Myocyte (in vitro differentiated cells): ENCODE results near the gene WDR53. TPM values are rescaled to one million over a fixed set of nuclear protein-coding genes. Genes with fewer than 3 reads are reported as not detected.
"Not testable (repeated sequence)": the region's sequence is repeated elsewhere in the genome, so short reads cannot be mapped to it uniquely, and the experiment has no call there.

Experiments
- DNase-seq: peaks from one replicate; pipeline ENCODE4 v3.0.0-alpha.2; 2012; ENCODE audit warnings: low read depth
- total RNA-seq: library from RNA; depleted of rRNA; stranded (reverse); fragments of >200 nt; gene quantifications from 2 replicates; pipeline ENCODE4 v1.2.3, GENCODE V29; 2014

Gene WDR53
- total RNA-seq, 1 donor from 2014 or later, result 8.3 TPM

DNA sequence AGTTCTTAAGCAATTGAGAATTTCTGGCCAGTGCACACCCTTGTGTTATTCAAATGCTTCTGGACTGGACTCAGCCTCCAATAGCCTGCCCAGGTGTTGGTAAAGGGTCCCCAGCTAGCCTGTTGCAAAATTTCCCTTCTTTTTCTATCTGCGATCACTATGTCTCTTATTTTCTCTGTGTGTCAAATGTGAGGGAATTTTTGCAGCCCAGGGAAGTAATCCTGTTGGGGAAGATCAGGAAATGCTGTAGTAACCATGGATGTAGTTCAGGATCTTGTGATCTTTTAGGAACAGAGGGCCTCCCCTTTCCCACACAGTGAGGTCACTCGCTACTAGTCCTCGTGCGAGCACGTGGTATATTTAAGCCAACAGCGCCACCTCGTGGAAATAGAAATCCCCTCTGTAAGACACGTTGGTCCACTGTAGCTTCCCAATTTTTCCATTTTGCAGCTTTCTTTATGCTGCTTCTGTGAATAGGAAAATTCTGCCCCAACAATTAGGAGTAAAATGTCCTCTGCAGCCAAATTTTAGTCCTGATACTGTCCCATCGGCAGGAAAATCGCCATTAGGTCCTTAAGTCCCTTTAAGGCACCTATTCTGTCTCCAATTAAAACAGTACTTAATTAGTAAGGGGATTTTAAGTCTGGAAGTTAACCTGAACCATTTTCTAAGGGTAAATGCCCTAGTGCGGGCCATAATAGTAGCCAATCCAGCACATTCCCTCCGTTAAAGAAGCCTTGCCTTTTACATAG, 49.2 kb downstream of the WDR53 start:
- DNase-seq, result peak; percentile 77

DNA sequence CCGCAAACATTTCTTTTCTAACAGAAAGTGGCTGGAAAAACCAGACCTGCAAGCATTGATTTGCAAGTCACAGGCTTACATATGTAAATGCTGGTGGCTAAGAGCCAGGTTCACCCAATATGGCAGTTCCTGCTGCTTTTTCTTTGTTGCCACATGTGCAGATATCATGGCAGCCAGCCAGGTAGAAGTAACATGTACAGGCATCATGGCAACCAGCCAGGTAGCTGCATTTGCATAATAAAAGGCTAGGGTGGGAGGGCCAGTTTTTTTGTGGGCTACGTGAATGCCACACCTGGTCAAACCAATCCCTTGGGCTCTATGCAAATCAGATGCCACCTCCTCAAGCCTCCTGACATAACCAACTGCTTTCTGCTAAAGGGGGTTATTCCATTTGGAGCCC, 50.4 kb downstream of the WDR53 start:
- no peak for DNase-seq

DNA sequence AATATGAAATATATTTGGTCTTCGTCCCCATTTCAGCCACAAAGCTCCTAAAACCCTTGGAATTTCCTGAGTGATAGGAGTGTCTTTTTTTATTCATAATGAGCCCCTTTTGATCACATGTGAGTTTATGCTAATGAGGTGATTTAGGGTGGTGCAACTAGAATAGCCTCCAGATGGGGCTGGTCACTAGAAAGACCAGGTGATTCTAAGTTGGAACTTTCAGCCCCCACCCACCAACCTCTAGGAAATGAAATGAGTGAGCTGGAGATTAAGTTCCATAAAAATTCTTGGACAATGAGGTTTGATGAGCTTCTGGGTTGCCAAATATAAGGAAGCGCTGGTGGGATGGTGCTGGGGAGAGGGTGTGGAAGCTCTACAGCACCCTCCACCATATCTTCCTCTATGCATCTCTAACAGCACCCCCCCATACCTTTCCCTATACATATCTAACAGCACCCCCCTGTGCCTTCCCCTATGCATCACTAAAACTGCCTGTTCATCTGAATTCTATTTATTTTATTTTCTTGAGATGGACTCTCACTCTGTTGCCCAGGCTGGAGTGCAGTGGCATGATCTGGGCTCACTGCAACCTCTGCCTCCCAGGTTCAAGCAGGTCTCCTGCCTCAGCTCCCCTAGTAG, 51.1 kb downstream of the WDR53 start:
- no peak for DNase-seq

GRCh38 chr3:196514913-196515621, 53.3 kb downstream of the WDR53 start, which contains the start of gene SMCO1:
Gene SMCO1 (minus strand): TSS chr3:196515346. CDS start chr3:196515209, 137 bp downstream.
- peak; percentile 17 for DNase-seq

DNA sequence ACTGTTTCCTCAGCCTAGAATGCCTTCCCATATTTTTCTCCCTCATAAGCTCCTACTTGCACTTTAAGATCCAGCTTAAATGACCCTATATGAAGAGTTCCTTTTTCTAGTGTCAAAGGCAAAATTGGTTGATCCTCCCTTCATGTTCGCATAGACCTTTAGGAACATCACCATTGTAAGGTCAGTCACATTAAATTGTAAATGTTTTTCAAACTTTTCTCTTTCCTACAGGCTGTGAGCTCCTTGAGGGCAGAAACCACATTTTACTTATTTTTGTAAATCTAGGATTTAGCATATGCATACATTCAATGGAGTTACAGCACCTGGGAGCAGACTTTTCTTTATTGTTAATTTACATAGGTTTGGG, 54.0 kb downstream of the WDR53 start:
- no peak for DNase-seq

GRCh38 chr3:196513697-196514349, 54.5 kb downstream of the WDR53 start:
- no peak for DNase-seq

DNA sequence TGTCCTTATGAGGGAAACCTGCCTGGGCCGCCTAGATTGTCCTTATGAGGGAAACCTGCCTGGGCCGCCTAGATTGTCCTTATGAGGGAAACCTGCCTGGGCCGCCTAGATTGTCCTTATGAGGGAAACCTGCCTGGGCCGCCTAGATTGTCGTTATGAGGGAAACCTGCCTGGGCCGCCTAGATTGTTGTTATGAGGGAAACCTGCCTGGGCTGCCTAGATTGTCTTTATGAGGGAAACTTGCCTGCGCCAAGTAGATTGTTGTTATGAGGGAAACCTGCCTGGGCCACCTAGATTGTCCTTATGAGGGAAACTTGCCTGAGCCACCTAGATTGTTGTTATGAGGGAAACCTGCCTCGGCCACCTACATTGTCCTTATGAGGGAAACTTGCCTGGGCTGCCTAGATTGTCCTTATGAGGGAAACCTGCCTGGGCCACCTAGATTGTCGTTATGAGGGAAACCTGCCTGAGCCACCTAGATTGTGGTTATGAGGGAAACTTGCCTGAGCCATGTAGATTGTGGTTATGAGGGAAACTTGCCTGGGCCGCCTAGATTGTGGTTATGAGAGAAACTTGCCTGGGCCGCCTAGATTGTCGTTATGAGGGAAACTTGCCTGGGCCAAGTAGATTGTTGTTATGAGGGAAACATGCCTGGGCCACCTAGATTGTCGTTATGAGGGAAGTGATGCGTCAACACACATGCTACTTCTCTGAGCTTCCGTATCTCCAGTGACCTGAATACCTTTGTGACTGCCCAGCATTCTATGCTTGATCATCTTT, 56.5 kb downstream of the WDR53 start:
- not testable (repeated sequence) for DNase-seq

GRCh38 chr3:196511108-196511507, 57.2 kb downstream of the WDR53 start:
- not testable (repeated sequence) for DNase-seq

DNA sequence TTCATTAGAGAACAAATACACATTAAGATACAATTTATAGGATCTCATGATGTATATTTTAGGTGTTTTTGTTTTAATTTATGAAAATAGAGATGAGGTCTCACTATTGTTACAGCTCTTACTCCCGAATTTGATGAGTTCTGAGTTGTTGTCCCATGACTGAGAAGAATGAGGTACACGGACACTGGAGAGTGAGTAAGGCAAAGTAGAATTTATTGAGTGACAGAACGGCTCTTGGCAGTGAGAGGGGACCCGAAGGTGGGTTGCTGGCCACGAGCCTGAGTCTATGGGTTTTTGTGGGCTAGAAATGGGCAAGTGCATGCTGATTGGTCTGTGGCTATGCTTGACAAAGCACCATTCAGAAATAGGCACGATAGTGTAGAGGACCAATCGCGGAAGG, 61.7 kb downstream of the WDR53 start:
- no peak for DNase-seq

DNA sequence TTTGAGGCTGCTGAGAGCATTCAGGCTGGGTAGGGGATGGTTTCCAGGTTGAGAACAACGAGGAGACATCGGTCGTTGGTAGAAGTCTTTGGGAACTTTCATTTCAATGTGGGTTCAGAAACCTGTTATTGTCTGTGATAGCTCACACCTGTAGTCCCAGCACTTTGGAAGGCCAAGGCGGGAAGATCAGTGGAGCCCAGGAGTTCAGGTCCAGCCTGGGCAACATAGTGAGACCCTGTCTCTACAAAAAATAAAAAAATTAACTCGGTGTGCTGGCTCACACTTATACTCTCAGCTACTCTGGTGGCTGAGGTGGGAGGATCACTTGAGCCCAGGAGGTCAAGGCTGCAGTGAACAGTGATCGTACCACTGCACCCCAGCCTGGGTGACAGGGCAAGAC, 63.8 kb downstream of the WDR53 start:
- DNase-seq, result no peak

Other genes starting within 250 kb of the WDR53 start
- gene TM4SF19, start 230.2 kb downstream of the WDR53 start, total RNA-seq, result 2.4 and 2.7 TPM in 2 replicates
- 10.5 and 13.3 TPM in 2 replicates for gene UBXN7, start 136.1 kb downstream of the WDR53 start, total RNA-seq
- gene RNF168, start 64.8 kb downstream of the WDR53 start, total RNA-seq, result 9.2 and 13.2 TPM in 2 replicates
- gene SMCO1, start 53.2 kb downstream of the WDR53 start, total RNA-seq, result 0.53 TPM in 1 of 2 replicates, not detected in the other
- 7.7 and 9.5 TPM in 2 replicates for gene FBXO45, start 106 bp upstream of the WDR53 start, total RNA-seq
- 0.59 and 0.99 TPM in 2 replicates for gene NRROS, start 71.1 kb upstream of the WDR53 start, total RNA-seq
- gene CEP19, start 143.7 kb upstream of the WDR53 start, total RNA-seq, result 5.9 and 7.2 TPM in 2 replicates
- 27.7 and 34.1 TPM in 2 replicates for gene PIGX, start 143.8 kb upstream of the WDR53 start, total RNA-seq
- gene PAK2, start 171.3 kb upstream of the WDR53 start, total RNA-seq, result 40.3 and 44.5 TPM in 2 replicates